ENCODE data around the gene MYH4. TPM values are rescaled to one million over a fixed set of nuclear protein-coding genes. Genes with fewer than 3 reads are reported as not detected.

MYH4 gene
- total RNA-seq = not detected in 2 replicates

DNA sequence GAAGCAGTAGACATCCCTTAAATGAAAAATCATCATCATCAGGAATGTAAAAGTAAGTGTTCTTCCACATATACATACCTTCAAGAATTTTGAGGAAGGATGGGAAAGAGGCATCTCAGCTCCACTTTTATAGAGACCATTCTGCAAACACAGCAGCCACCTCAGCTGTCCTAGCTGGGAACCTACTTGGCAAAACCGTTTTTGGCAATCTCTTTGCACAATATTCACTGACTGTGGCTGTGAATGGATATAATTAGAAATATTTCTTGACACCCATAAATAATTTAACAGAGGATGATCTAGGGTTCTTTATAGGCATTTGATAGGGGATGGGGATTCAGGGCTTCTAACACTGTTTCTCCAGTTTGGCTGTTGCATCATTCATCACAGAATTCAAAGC is at the start of gene MYH4:
Gene MYH4 (minus strand): TSS at position 101 of the 400 bp plus-strand sequence. CDS start 2,814 bp downstream, outside the sequence.

DNA sequence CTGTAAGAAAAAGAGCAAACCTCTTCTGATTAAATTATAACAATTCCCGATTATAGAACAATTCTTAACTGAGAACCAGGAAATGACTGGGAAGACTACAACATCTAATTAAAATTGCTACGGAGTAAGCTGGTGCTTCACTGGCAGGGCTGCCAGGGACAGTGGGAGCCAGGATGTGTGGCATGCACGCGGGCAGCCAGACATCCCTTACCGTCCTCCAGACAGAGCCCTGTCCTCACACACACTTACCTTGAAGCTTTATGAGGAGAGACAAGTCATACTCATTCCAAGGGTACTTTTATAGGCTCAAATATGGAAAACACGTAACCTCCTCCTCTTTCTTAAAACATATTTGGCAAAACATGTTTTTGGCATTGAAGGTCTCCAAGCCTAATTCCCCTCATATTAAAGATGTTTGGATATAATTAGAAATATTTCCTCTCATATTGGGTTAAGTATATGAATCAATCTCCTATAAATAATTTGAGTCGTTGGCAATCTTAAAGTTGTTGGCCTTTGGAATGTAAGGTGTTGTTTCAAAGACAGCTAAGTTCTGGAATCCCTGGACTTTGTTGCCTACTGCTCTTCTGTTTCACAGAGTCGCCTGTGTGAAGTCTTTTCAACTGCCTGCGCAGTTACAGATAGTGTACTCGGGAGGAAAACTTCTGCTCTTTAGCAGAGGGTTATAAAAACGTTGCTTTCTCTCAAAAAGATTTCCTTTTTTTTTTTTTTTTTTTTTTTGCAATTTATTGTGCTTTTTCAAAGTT is 49.1 kb upstream of the MYH4 start, which contains the start of gene MYH1:
Gene MYH1 (minus strand): TSS at position 272 of the 767 bp plus-strand sequence. CDS start 1,900 bp downstream, outside the sequence.

DNA sequence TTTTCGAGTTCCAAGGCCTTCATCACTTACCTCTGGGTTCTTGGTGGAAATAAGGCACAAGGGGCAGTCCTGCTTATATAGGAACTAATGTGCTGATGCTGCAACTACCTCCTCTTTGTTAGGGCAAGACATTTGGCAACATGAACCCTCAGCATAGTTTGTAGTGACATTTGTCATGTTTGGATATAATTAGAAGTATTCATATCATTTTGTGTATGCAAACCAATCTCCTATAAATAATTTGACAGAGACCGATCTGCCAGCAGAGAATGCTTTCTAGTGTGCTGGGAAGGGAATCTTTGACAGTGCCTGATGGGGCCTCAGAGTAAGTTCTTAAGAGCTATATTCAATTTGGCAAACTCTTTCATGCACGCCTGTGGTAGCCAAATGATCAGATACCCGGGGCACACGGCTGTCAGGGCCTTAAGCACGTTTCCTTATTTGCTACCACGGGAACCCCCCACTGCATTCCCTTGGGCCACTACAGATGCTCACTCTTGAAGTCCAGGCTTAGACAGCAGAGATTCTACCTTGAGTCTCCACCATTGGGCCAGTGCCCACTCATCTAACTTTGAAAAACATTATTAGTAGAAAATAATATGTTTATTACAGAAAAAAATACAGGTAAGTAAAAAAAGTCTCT is 47.3 kb downstream of the MYH4 start, which contains the start of gene MYH8:
Gene MYH8 (minus strand): TSS at position 51 of the 643 bp plus-strand sequence. CDS start 1,723 bp downstream, outside the sequence.

Other genes starting within 250 kb of the MYH4 start
- not detected in 2 replicates for gene MYH13, start 96.6 kb downstream of the MYH4 start, total RNA-seq
- not detected in 2 replicates for gene MYH8, start 47.6 kb downstream of the MYH4 start, total RNA-seq
- not detected in 2 replicates for gene MYH1, start 49.0 kb upstream of the MYH4 start, total RNA-seq
- gene MYH2, start 80.1 kb upstream of the MYH4 start, total RNA-seq = not detected in 2 replicates
- gene MYH3, start 187.8 kb upstream of the MYH4 start, total RNA-seq = under 0.01 and 0.15 TPM in 2 replicates
- 27.7 and 30.6 TPM in 2 replicates for gene SCO1, start 228.0 kb upstream of the MYH4 start, total RNA-seq
- 5.1 and 6.7 TPM in 2 replicates for gene ADPRM, start 228.0 kb upstream of the MYH4 start, total RNA-seq